Measurements from ENCODE around the gene SAMD4B.

DNA sequence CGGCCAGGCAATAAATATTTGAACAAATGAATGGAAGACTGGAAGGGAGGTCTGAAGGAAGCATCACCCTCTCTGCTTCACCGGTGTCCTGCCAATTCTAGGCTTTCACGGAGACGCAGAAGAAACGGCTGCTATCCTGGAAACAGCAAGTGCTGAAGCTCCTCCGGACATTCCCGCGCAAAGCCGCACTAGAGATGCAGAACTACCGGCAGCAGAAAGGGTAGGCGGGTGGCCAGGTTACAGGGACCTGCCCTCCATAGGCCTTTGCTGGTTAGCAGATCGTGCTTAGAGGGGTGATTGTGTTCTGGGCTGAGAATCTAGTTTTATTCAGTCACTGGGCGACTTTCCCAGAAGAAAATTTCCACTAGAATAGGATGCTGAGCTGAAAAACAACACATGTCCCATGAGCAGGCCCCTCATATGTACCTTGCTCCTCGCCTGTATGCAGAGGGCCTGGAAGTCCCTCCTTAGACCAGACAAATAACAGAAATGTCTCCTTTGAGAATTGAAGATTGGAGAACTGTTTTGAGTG lies 37.7 kb downstream of the SAMD4B start:
- TF ChIP-seq, protein P1, sequence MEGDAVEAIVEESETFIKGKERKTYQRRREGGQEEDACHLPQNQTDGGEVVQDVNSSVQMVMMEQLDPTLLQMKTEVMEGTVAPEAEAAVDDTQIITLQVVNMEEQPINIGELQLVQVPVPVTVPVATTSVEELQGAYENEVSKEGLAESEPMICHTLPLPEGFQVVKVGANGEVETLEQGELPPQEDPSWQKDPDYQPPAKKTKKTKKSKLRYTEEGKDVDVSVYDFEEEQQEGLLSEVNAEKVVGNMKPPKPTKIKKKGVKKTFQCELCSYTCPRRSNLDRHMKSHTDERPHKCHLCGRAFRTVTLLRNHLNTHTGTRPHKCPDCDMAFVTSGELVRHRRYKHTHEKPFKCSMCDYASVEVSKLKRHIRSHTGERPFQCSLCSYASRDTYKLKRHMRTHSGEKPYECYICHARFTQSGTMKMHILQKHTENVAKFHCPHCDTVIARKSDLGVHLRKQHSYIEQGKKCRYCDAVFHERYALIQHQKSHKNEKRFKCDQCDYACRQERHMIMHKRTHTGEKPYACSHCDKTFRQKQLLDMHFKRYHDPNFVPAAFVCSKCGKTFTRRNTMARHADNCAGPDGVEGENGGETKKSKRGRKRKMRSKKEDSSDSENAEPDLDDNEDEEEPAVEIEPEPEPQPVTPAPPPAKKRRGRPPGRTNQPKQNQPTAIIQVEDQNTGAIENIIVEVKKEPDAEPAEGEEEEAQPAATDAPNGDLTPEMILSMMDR (conservative IDR thresholded peaks at IDR 0.05; ENCODE audit: low read depth, low read length): no peak
- TF ChIP-seq EZH2 (IDR thresholded peaks at IDR 0.05; ENCODE audit: low read length, unreplicated experiment) (no peak), EZH2phosphoT487 (IDR thresholded peaks at IDR 0.05; ENCODE audit: borderline replicate concordance, low read length) (no peak)

Data from PC-3 (cell line).